HCT116 (cell line): ENCODE results near the gene TMEM62. TPM values are rescaled to one million over a fixed set of nuclear protein-coding genes. Genes with fewer than 3 reads are reported as not detected.

Experiments used
- ATAC-seq: fragments of 200-7000 bp; cut with Tn5 transposase; 2 replicates; pipeline ENCODE4 v1.9.1; 2020; ENCODE audit warnings: mild to moderate bottlenecking, moderate library complexity
- BruUV-seq: library from RNA; stranded (reverse); fragments of 400-500 nt; replicated peaks from 2 replicates; lab custom pipeline; 2021; lab: Mats Ljungman, UMichigan
- CTCF ChIA-PET: fragments of 300-600 bp; sonication (Branson Sonifier 250); formaldehyde crosslinking; loops from one replicate; lab custom pipeline; 2021; ENCODE audit warnings: antibody characterized with exemption; lab: Charles Lee
- POLR2A ChIA-PET: fragments of 300-600, 350-600 bp; sonication (Branson Sonifier 250); formaldehyde crosslinking; loops from one replicate; lab custom pipeline; 2021; ENCODE audit warnings: antibody characterized with exemption; lab: Charles Lee
- RAD21 ChIA-PET, 2 experiments: fragments of 300-600 bp; sonication (Branson Sonifier 250); formaldehyde crosslinking; loops; one replicate each; lab custom pipeline; 2023; ENCODE audit warnings: low total read pairs in 2 of 2; ENCODE audit not compliant: uncharacterized antibody in 2 of 2, unreplicated experiment in 2 of 2, low non-redundant PET in 1 of 2; lab: Charles Lee
- DNase-seq: peaks from one replicate; pipeline ENCODE4 v3.0.0-alpha.2; 2010; ENCODE audit warnings: low read depth, low spot score
- H2AFZ ChIP-seq: fragments of 200-600 bp; shearing (Covaris generic), sonication (generic); 2 replicates; pipeline ENCODE4 v1.6.1; 2017; ENCODE audit warnings: low read depth, mixed run types, mixed read lengths, antibody characterized with exemption, low read length; ENCODE audit not compliant: poor library complexity, severe bottlenecking
- H3K27ac ChIP-seq: 2 replicates; pipeline ENCODE4 v1.5.1; 2012; ENCODE audit warnings: low read depth, low read length
- H3K27me3 ChIP-seq: fragments of 200-600 bp; sonication (generic); 2 replicates; pipeline ENCODE4 v1.6.1; 2016; ENCODE audit warnings: mixed run types, low read length, mixed read lengths; ENCODE audit not compliant: insufficient read depth
- H3K36me3 ChIP-seq, 2 experiments: fragments of 200-500 bp in 1 of 2; fragments of 200-600 bp in 1 of 2; sonication (Bioruptor generic) in 1 of 2; sonication (generic) in 1 of 2; 2 replicates each; pipeline versions ENCODE4 v1.5.1 to v1.6.1; 2014 to 2016; ENCODE audit warnings: low read length in 2 of 2, inconsistent platforms in 1 of 2, mixed read lengths in 1 of 2, mixed run types in 1 of 2; ENCODE audit not compliant: insufficient read depth in 2 of 2, control insufficient read depth in 1 of 2
- H3K4me1 ChIP-seq, 2 experiments: fragments of 200-600 bp in 1 of 2; sonication (generic) in 1 of 2; 2 replicates each; pipeline versions ENCODE4 v1.5.1 to v1.6.1; 2012 to 2017; ENCODE audit warnings: low read length in 2 of 2, inconsistent platforms in 1 of 2, mild to moderate bottlenecking in 1 of 2, mixed read lengths in 1 of 2, mixed run types in 1 of 2, moderate library complexity in 1 of 2; ENCODE audit not compliant: insufficient read depth in 2 of 2, control insufficient read depth in 1 of 2
- H3K4me2 ChIP-seq: fragments of 200-600 bp; sonication (generic); 2 replicates; pipeline ENCODE4 v1.6.1; 2017; ENCODE audit warnings: mixed run types, low read length, mixed read lengths
- H3K4me3 ChIP-seq, 2 experiments: fragments of 200-600 bp in 1 of 2; sonication (generic) in 1 of 2; replicated peaks in 1 of 2; 2 replicates each; pipeline ENCODE4 v1.5.1; 2011 to 2016; ENCODE audit warnings: low read length in 2 of 2, control low read depth in 1 of 2, low read depth in 1 of 2, mild to moderate bottlenecking in 1 of 2, mixed read lengths in 1 of 2, mixed run types in 1 of 2
- H3K79me2 ChIP-seq: fragments of 200-600 bp; sonication (generic); 2 replicates; pipeline ENCODE4 v1.6.1; 2017; ENCODE audit warnings: mild to moderate bottlenecking, mixed run types, low read length, moderate library complexity, mixed read lengths; ENCODE audit not compliant: insufficient read depth
- H3K9ac ChIP-seq: fragments of 200-600 bp; sonication (generic); 2 replicates; pipeline ENCODE4 v1.6.1; 2016; ENCODE audit warnings: low read length, mixed read lengths
- H3K9me2 ChIP-seq: fragments of 200-600 bp; sonication (generic), shearing (Covaris generic); 2 replicates; pipeline ENCODE4 v1.6.1; 2017; ENCODE audit warnings: mixed run types, mild to moderate bottlenecking, moderate library complexity; ENCODE audit not compliant: insufficient read depth
- H3K9me3 ChIP-seq, 2 experiments: fragments of 200-500 bp in 1 of 2; fragments of 200-600 bp in 1 of 2; sonication (Bioruptor generic) in 1 of 2; sonication (generic) in 1 of 2; 2 replicates each; pipeline ENCODE4 v1.6.1; 2014 to 2017; ENCODE audit warnings: low read length in 2 of 2, mixed read lengths in 2 of 2, inconsistent platforms in 1 of 2, low read depth in 1 of 2, mild to moderate bottlenecking in 1 of 2, mixed run types in 1 of 2, moderate library complexity in 1 of 2; ENCODE audit not compliant: control insufficient read depth in 1 of 2, insufficient read depth in 1 of 2
- H4K20me1 ChIP-seq: fragments of 200-600 bp; sonication (generic), shearing (Covaris generic); 2 replicates; pipeline ENCODE4 v1.6.1; 2017; ENCODE audit warnings: mixed run types, mild to moderate bottlenecking, moderate library complexity; ENCODE audit not compliant: insufficient read depth
- CBX3 ChIP-seq: IDR thresholded peaks from 2 replicates; pipeline ENCODE4 v1.6.1; 2012; ENCODE audit warnings: low read depth
- EZH2 ChIP-seq: fragments of 200-600 bp; sonication (generic); IDR thresholded peaks from 2 replicates; pipeline ENCODE4 v1.6.1; 2017; ENCODE audit warnings: antibody characterized with exemption, mixed run types
- EZH2phosphoT487 ChIP-seq: fragments of 200-600 bp; IDR thresholded peaks from 2 replicates; pipeline ENCODE4 v1.6.1; 2018; ENCODE audit warnings: antibody characterized with exemption, borderline replicate concordance
- POLR2A ChIP-seq: IDR thresholded peaks from 2 replicates; pipeline ENCODE4 v1.7.0; 2011; ENCODE audit warnings: borderline replicate concordance; ENCODE audit not compliant: insufficient read depth, insufficient read length; ENCODE audit errors: extremely low read depth
- POLR2AphosphoS5 ChIP-seq: IDR thresholded peaks from 2 replicates; pipeline ENCODE4 v1.6.1; 2011; ENCODE audit warnings: mild to moderate bottlenecking, low read depth, low read length, moderate library complexity
- ZNF274 ChIP-seq: fragments of 200-500 bp; sonication (Bioruptor generic); IDR thresholded peaks from 2 replicates; pipeline ENCODE4 v1.6.1; 2014; ENCODE audit warnings: mild to moderate bottlenecking, low read depth, low read length, inconsistent platforms
- intact Hi-C: fragments of 100-400 bp; cut with micrococcal nuclease; formaldehyde crosslinking; loops from 2 replicates; pipeline ENCODE4 v1.10.0; 2022
- total RNA-seq: library from RNA; stranded (reverse); gene quantifications from one replicate; pipeline ENCODE4 v1.2.1, GENCODE V29; 2021; ENCODE audit not compliant: unreplicated experiment
- TF ChIP-seq, protein P1 (sequence below): IDR thresholded peaks from 2 replicates; pipeline ENCODE4 v1.6.1; 2011; ENCODE audit warnings: mild to moderate bottlenecking, low read length, moderate library complexity; ENCODE audit not compliant: insufficient replicate concordance; ENCODE audit errors: extremely low read depth
- TF ChIP-seq, protein P2 (sequence below): IDR thresholded peaks from 2 replicates; pipeline ENCODE4 v1.6.1; 2012
- TF ChIP-seq, protein P3 (sequence below), 3 experiments: fragments of 200-600 bp in 1 of 3; sonication (generic) in 1 of 3; IDR thresholded peaks in 2 of 3; conservative IDR thresholded peaks in 1 of 3; 2 replicates each; pipeline ENCODE4 v1.5.1; 2012 to 2017; ENCODE audit warnings: low read depth in 2 of 3, low read length in 2 of 3, antibody characterized with exemption in 1 of 3, borderline replicate concordance in 1 of 3, control low read depth in 1 of 3, mild to moderate bottlenecking in 1 of 3, mixed read lengths in 1 of 3, mixed run types in 1 of 3, moderate library complexity in 1 of 3; ENCODE audit not compliant: insufficient read depth in 1 of 3

TMEM62 gene
- total RNA-seq, 1 experiment from 2014 or later, result 8.8 TPM

DNA sequence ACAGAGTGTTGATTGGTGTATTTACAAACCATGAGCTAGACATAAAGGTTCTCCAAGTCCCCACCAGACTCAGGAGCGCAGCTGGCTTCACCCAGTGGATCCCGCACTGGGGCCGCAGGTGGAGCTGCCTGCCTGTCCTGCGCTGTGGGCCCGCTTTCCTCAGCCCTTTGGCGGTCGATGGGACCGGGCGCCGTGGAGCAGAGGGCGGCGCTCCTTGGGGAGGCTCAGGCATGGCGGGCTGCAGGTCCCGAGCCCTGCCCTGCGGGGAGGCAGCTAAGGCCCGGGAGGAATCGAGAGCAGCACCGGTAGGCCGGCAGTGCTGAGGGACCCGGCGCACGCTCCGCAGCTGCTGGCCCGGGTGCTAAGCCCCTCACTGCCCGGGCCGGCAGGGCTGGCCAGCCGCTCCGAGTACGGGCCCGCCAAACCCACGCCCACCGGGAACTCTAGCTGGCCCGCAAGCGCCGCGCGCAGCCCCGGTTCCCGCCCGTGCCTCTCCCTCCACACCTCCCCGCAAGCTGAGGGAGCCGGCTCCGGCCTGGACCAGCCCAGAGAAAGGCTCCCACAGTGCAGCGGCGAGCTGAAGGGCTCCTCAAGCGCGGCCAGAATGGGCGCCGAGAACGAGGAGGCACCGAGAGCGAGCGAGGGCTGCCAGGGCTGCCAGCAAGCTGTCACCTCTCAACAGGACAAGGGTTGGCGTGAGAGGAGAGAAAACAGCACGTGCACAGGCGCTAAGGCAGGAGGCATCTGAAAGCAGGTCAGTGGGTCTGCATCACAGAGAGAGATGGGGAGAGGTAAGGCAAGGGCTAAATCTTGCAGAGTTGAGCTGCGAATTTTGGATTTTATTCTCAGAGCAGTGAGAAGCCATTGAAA, 93.3 kb downstream of the TMEM62 start:
- TF ChIP-seq, protein P1, sequence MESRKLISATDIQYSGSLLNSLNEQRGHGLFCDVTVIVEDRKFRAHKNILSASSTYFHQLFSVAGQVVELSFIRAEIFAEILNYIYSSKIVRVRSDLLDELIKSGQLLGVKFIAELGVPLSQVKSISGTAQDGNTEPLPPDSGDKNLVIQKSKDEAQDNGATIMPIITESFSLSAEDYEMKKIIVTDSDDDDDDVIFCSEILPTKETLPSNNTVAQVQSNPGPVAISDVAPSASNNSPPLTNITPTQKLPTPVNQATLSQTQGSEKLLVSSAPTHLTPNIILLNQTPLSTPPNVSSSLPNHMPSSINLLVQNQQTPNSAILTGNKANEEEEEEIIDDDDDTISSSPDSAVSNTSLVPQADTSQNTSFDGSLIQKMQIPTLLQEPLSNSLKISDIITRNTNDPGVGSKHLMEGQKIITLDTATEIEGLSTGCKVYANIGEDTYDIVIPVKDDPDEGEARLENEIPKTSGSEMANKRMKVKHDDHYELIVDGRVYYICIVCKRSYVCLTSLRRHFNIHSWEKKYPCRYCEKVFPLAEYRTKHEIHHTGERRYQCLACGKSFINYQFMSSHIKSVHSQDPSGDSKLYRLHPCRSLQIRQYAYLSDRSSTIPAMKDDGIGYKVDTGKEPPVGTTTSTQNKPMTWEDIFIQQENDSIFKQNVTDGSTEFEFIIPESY, result no peak
- TF ChIP-seq EZH2phosphoT487 (no peak), ZNF274 (no peak)
- TF ChIP-seq, all 23 proteins: peak for 0
- no peaks in the 10 kb centered on the region for H3K79me2 ChIP-seq
- ATAC-seq (no peak), DNase-seq (no peak)
- no TSS peak for BruUV-seq
- CTCF ChIA-PET, result interaction anchor here (0.7 to 3.2 kb wide), 9 partner anchors 8 to 95 kb away, joined by 3 to 81 read pairs (median 8); no protein-coding TSS in a partner anchor
- no peaks in the 10 kb centered on the region for H4K20me1 ChIP-seq
- H3K27me3 ChIP-seq, result no peaks in the 10 kb centered on the region
- no peaks in the 10 kb centered on the region for H3K9me3 ChIP-seq
- H3K36me3 ChIP-seq, result no peaks in the 10 kb centered on the region
- H3K4me1 ChIP-seq, result no peaks in the 10 kb centered on the region
- H3K9ac ChIP-seq, result no peak overlapping the region
- H2AFZ ChIP-seq, result no peak overlapping the region
- no peaks in the 10 kb centered on the region for H3K9me2 ChIP-seq
- H3K27ac ChIP-seq, result no peak overlapping the region
- H3K4me2 ChIP-seq, result no peak overlapping the region
- POLR2A ChIA-PET, result no interaction called here
- RAD21 ChIA-PET, result interaction anchor here in 1 of 2 experiments (1.6 kb wide), 1 partner anchor 59 kb away, joined by 11 read pairs; no protein-coding TSS in a partner anchor
- no peak overlapping the region for H3K4me3 ChIP-seq
- intact Hi-C loops, result loop anchor here (5.0 kb wide), 1 partner anchor 41 kb away; the partner anchor contains the start of gene TGM5

DNA sequence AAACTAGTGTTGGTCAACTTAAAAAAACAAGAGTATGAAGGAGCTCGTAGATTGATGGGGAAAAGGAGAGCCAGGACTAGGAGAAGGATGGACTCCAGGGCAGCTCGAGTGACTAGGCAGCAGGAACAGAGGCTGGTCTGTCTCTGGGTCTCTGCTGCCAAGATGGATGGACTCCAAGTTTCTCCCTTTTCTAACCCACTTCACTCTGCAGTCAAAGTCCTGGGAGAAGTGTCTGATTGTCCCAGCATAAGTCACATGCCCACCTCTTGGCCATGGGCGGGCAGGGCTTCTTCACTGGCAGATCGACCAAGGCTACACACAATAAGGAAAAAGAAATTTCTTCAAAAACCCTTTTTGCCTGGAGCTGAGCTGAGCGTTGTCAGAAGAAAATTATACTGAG, 96.6 kb downstream of the TMEM62 start:
- no peak overlapping the region for H3K27ac ChIP-seq
- H4K20me1 ChIP-seq, result no peaks in the 10 kb centered on the region
- H3K79me2 ChIP-seq, result no peaks in the 10 kb centered on the region
- no peaks in the 10 kb centered on the region for H3K4me1 ChIP-seq
- POLR2A ChIA-PET, result no interaction called here
- H3K36me3 ChIP-seq, result no peaks in the 10 kb centered on the region
- no peak overlapping the region for H2AFZ ChIP-seq
- intact Hi-C loops, result loop anchor here (5.0 kb wide), 1 partner anchor 37 kb away; the partner anchor contains the start of gene TGM5
- no peak overlapping the region for H3K9ac ChIP-seq
- DNase-seq, result no peak
- H3K9me2 ChIP-seq, result no peaks in the 10 kb centered on the region
- no TSS peak for BruUV-seq
- no peak for ATAC-seq
- H3K4me2 ChIP-seq, result no peak overlapping the region
- CTCF ChIA-PET, result interaction anchor here (2.8 kb wide), 1 partner anchor 56 kb away, joined by 8 read pairs; no protein-coding TSS in a partner anchor
- RAD21 ChIA-PET, result interaction anchor here in 1 of 2 experiments (1.0 kb wide), 1 partner anchor 56 kb away, joined by 3 read pairs; no protein-coding TSS in a partner anchor
- H3K27me3 ChIP-seq, result no peaks in the 10 kb centered on the region
- no peaks in the 10 kb centered on the region for H3K9me3 ChIP-seq
- no peak overlapping the region for H3K4me3 ChIP-seq
- TF ChIP-seq, protein P2, sequence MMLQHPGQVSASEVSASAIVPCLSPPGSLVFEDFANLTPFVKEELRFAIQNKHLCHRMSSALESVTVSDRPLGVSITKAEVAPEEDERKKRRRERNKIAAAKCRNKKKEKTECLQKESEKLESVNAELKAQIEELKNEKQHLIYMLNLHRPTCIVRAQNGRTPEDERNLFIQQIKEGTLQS, result no peak
- TF ChIP-seq, protein P1, result no peak
- TF ChIP-seq POLR2AphosphoS5, result no peak
- TF ChIP-seq EZH2phosphoT487, result no peak
- TF ChIP-seq POLR2A, result no peak
- TF ChIP-seq CBX3, result no peak
- TF ChIP-seq, protein P3, sequence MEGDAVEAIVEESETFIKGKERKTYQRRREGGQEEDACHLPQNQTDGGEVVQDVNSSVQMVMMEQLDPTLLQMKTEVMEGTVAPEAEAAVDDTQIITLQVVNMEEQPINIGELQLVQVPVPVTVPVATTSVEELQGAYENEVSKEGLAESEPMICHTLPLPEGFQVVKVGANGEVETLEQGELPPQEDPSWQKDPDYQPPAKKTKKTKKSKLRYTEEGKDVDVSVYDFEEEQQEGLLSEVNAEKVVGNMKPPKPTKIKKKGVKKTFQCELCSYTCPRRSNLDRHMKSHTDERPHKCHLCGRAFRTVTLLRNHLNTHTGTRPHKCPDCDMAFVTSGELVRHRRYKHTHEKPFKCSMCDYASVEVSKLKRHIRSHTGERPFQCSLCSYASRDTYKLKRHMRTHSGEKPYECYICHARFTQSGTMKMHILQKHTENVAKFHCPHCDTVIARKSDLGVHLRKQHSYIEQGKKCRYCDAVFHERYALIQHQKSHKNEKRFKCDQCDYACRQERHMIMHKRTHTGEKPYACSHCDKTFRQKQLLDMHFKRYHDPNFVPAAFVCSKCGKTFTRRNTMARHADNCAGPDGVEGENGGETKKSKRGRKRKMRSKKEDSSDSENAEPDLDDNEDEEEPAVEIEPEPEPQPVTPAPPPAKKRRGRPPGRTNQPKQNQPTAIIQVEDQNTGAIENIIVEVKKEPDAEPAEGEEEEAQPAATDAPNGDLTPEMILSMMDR (IDR thresholded peaks at IDR 0.05 in 2 of 3, conservative IDR thresholded peaks at IDR 0.05 in 1 of 3; ENCODE audit: borderline replicate concordance in 1 of 3, insufficient read depth in 1 of 3, low read depth in 2 of 3, low read length in 2 of 3), result no peak
- TF ChIP-seq EZH2, result no peak
